Measurements from ENCODE around the gene PNPLA1. TPM values are rescaled to one million over a fixed set of nuclear protein-coding genes. Genes with fewer than 3 reads are reported as not detected.

Gene PNPLA1
- total and polyA plus RNA-seq, 2 experiments from 2014 or later, result not detected

GRCh38 chr6:36224918-36225461 lies 44.9 kb upstream of the PNPLA1 start:
- Histone ChIP-seq H3K4me3 (no peak overlapping the region), H3K4me1 (ENCODE audit: low read depth) (peaks cover 8% of the 10 kb centered on the region), H3K27me3 (no peaks in the 10 kb centered on the region), H3K27ac (peak overlapping the region; percentile 3), H3K9me3 (ENCODE audit: low read depth) (no peaks in the 10 kb centered on the region), H3K36me3 (peaks cover 50% of the 10 kb centered on the region)
- no peak for TF ChIP-seq CTCF (IDR thresholded peaks at IDR 0.05; ENCODE audit: low read depth, low read length)
- peak in 1 of 2 donors; percentile 61 for DNase-seq (ENCODE audit: low read depth in 1 of 2, low spot score in 1 of 2)

DNA sequence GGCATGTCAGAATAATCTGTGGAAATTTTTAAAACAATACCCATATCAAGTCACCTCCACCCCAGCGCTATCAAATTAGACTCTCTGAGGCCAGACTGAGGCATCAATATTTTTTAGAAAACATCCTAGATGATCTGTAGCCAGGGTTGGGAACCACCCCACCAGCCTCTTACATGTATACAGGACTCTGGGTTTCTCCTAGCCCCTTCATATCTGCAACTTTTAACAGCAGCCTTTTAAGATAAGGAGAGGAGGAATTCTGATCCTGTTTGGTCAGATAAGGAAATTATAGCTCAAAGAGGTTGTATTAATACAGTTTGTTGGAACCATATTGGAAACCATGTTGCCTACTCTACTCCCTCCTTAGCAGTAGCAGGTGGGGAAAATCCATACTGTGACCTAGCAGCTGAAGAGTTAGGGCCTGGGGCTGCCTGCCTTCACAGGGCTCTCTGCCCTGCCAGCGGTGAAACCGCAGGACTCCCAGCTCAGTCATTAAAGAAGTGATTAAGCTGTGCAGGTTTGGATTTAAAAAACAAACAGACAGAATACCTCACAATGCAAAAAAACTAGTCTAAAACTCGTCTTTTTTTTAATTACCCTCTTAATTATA lies 43.3 kb upstream of the PNPLA1 start:
- Histone ChIP-seq H3K27ac (no peak overlapping the region), H3K4me3 (no peak overlapping the region), H3K36me3 (peaks cover 55% of the 10 kb centered on the region), H3K4me1 (ENCODE audit: low read depth) (peaks cover 8% of the 10 kb centered on the region), H3K27me3 (no peaks in the 10 kb centered on the region), H3K9me3 (ENCODE audit: low read depth) (no peaks in the 10 kb centered on the region)
- no peak for DNase-seq (ENCODE audit: low read depth in 1 of 2, low spot score in 1 of 2)
- TF ChIP-seq CTCF (IDR thresholded peaks at IDR 0.05; ENCODE audit: low read depth, low read length), result no peak

- Histone ChIP-seq H3K9me3 (ENCODE audit: low read depth) (no peaks in the 10 kb centered on the region), H3K36me3 (peaks cover 51% of the 10 kb centered on the region), H3K27me3 (no peaks in the 10 kb centered on the region), H3K27ac (peak overlapping the region; percentile 25), H3K4me1 (ENCODE audit: low read depth) (peaks cover 8% of the 10 kb centered on the region), H3K4me3 (no peak overlapping the region)
- TF ChIP-seq CTCF (IDR thresholded peaks at IDR 0.05; ENCODE audit: low read depth, low read length), result no peak
- DNase-seq (ENCODE audit: low read depth in 1 of 2, low spot score in 1 of 2), result no peak
Observed at GRCh38 chr6:36227379-36228228, 42.3 kb upstream of the PNPLA1 start.

- Histone ChIP-seq H3K4me1 (ENCODE audit: low read depth) (peaks cover 8% of the 10 kb centered on the region), H3K4me3 (no peak overlapping the region), H3K27me3 (no peaks in the 10 kb centered on the region), H3K9me3 (ENCODE audit: low read depth) (no peaks in the 10 kb centered on the region), H3K36me3 (peaks cover 45% of the 10 kb centered on the region), H3K27ac (no peak overlapping the region)
- no peak for TF ChIP-seq CTCF (IDR thresholded peaks at IDR 0.05; ENCODE audit: low read depth, low read length)
- DNase-seq (ENCODE audit: low read depth in 1 of 2, low spot score in 1 of 2), result no peak
Observed at GRCh38 chr6:36229223-36229622, 40.6 kb upstream of the PNPLA1 start.

DNA sequence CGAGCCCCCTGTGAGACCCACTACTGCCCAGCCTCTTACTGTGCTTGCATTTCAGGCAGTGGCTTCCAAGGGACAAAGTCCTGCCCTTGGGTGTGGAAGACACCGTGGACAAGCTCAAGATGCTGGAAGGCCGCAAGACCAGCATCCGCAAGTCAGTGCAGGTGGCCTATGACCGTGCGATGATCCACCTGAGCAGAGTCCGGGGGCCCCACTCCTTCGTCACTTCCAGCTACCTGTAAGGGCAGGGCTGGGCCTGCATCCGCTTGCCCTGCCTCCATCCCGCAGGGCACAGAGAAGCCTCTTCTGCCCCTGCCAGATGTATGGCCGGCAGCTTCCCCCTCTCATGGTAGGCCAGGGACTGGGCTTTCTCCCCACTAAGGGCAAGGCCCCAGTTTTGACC lies 39.5 kb upstream of the PNPLA1 start:
- Histone ChIP-seq H3K9me3 (ENCODE audit: low read depth) (no peaks in the 10 kb centered on the region), H3K4me1 (ENCODE audit: low read depth) (peaks cover 8% of the 10 kb centered on the region), H3K27ac (no peak overlapping the region), H3K4me3 (no peak overlapping the region), H3K36me3 (peaks cover 40% of the 10 kb centered on the region), H3K27me3 (no peaks in the 10 kb centered on the region)
- DNase-seq (ENCODE audit: low read depth in 1 of 2, low spot score in 1 of 2), result no peak
- TF ChIP-seq CTCF (IDR thresholded peaks at IDR 0.05; ENCODE audit: low read depth, low read length), result no peak
